Osteoblast (primary cell): ENCODE results near the gene NOTUM. TPM values are rescaled to one million over a fixed set of nuclear protein-coding genes. Genes with fewer than 3 reads are reported as not detected.

ENCODE experiments used
- DNase-seq: peaks from one replicate; pipeline ENCODE4 v3.0.0; 2011; ENCODE audit warnings: low spot score, mixed read lengths; ENCODE audit not compliant: insufficient read length; ENCODE audit errors: missing footprints
- H2AFZ ChIP-seq: 2 replicates; pipeline ENCODE4 v1.6.0; 2011; ENCODE audit warnings: mild to moderate bottlenecking, low read length
- H3K27ac ChIP-seq: 2 replicates; pipeline ENCODE4 v1.5.1; 2011; ENCODE audit warnings: mild to moderate bottlenecking, low read depth, low read length, moderate library complexity
- H3K27me3 ChIP-seq: 2 replicates; pipeline ENCODE4 v1.6.0; 2012; ENCODE audit warnings: mild to moderate bottlenecking, control low read depth, inconsistent platforms, low read length, moderate library complexity; ENCODE audit not compliant: insufficient read depth
- H3K36me3 ChIP-seq: 2 replicates; pipeline ENCODE4 v1.5.1; 2011; ENCODE audit warnings: mild to moderate bottlenecking, low read length, control low read depth, moderate library complexity; ENCODE audit not compliant: insufficient read depth
- H3K4me1 ChIP-seq: 2 replicates; pipeline ENCODE4 v1.5.1; 2011; ENCODE audit warnings: mild to moderate bottlenecking, low read length, control low read depth, moderate library complexity; ENCODE audit not compliant: insufficient read depth
- H3K4me2 ChIP-seq: 2 replicates; pipeline ENCODE4 v1.6.0; 2011; ENCODE audit warnings: mild to moderate bottlenecking, low read length; ENCODE audit not compliant: insufficient read depth
- H3K4me3 ChIP-seq: fragments of 200-600 bp; sonication (generic); 3 replicates; pipeline ENCODE4 v1.5.1; 2012; ENCODE audit warnings: mild to moderate bottlenecking, low read length, inconsistent platforms; ENCODE audit not compliant: insufficient read depth
- H3K79me2 ChIP-seq: 2 replicates; pipeline ENCODE4 v1.6.0; 2012; ENCODE audit warnings: mild to moderate bottlenecking, low read length, control low read depth, inconsistent platforms; ENCODE audit not compliant: insufficient read depth
- H3K9me3 ChIP-seq: 2 replicates; pipeline ENCODE4 v1.5.1; 2011; ENCODE audit warnings: low read depth, low read length, control low read depth
- H4K20me1 ChIP-seq: 2 replicates; pipeline ENCODE4 v1.6.0; 2012; ENCODE audit warnings: mild to moderate bottlenecking, low read length, control low read depth; ENCODE audit not compliant: insufficient read depth
- total RNA-seq: library from RNA; depleted of rRNA; stranded (reverse); fragments of >200 nt; gene quantifications from 2 replicates; pipeline ENCODE4 v1.2.3, GENCODE V29; 2012
- TF ChIP-seq, protein P1 (sequence below): IDR thresholded peaks from 2 replicates; pipeline ENCODE4 v1.5.1; 2011; ENCODE audit warnings: mild to moderate bottlenecking, low read depth, low read length, moderate library complexity; ENCODE audit errors: extremely low read depth

The NOTUM gene
- total RNA-seq, 1 donor: 0.72 TPM

DNA sequence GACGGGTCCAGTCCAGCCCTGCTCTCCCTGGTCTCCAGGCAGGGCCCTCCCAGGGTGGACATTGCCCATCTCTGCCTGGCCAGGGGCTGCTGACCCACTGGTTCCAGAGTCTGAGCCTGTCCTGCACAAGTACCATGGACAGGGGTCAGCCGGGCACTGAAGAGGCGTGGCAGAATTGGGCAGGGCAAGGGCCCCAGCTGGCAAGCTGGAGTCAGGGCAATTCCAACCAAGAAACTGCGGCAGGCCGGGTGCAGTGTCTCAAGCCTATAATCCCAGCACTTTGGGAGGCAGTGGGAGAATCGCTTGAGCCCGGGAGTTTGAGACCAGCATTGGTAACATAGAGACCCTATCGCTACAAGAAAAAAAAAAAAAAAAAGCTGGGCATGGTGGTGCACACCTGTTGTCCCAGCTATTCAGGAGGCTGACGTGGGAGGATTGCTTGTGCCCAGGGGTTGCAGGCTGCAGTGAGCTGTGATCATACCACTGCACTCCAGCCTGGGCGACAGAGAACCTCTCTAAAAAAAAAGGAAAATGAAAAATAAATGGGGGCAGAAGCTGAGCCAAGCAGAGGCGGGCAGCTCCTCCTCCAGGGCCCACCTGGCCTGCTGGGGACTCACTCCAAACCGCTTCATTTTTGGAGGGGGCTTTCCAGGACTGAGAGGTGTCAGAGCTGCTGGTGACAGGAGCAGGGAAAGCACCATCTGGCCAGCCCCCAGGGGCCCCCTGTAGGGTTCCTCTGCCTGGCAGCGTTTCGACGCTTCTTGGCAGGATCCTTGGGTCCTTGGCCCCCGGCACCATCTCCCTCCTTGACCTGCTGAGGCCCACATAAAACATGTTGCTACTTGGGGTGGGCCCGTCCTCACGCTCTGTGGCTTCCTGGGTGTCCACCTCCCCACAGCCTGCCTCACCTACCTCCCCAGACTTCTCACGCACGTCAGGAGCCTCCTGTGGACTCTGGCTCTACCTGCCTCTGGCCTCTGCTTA is 30.6 kb downstream of the NOTUM start:
- Histone ChIP-seq H2AFZ (no peak overlapping the region), H4K20me1 (peaks cover 22% of the 10 kb centered on the region), H3K9me3 (no peaks in the 10 kb centered on the region), H3K4me3 (no peak overlapping the region), H3K36me3 (peaks cover 12% of the 10 kb centered on the region), H3K79me2 (peaks cover 17% of the 10 kb centered on the region), H3K4me2 (no peak overlapping the region), H3K27me3 (no peaks in the 10 kb centered on the region), H3K27ac (no peak overlapping the region), H3K4me1 (peaks cover 14% of the 10 kb centered on the region)
- peak; percentile 87 for DNase-seq
- TF ChIP-seq, protein P1, sequence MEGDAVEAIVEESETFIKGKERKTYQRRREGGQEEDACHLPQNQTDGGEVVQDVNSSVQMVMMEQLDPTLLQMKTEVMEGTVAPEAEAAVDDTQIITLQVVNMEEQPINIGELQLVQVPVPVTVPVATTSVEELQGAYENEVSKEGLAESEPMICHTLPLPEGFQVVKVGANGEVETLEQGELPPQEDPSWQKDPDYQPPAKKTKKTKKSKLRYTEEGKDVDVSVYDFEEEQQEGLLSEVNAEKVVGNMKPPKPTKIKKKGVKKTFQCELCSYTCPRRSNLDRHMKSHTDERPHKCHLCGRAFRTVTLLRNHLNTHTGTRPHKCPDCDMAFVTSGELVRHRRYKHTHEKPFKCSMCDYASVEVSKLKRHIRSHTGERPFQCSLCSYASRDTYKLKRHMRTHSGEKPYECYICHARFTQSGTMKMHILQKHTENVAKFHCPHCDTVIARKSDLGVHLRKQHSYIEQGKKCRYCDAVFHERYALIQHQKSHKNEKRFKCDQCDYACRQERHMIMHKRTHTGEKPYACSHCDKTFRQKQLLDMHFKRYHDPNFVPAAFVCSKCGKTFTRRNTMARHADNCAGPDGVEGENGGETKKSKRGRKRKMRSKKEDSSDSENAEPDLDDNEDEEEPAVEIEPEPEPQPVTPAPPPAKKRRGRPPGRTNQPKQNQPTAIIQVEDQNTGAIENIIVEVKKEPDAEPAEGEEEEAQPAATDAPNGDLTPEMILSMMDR: no peak

DNA sequence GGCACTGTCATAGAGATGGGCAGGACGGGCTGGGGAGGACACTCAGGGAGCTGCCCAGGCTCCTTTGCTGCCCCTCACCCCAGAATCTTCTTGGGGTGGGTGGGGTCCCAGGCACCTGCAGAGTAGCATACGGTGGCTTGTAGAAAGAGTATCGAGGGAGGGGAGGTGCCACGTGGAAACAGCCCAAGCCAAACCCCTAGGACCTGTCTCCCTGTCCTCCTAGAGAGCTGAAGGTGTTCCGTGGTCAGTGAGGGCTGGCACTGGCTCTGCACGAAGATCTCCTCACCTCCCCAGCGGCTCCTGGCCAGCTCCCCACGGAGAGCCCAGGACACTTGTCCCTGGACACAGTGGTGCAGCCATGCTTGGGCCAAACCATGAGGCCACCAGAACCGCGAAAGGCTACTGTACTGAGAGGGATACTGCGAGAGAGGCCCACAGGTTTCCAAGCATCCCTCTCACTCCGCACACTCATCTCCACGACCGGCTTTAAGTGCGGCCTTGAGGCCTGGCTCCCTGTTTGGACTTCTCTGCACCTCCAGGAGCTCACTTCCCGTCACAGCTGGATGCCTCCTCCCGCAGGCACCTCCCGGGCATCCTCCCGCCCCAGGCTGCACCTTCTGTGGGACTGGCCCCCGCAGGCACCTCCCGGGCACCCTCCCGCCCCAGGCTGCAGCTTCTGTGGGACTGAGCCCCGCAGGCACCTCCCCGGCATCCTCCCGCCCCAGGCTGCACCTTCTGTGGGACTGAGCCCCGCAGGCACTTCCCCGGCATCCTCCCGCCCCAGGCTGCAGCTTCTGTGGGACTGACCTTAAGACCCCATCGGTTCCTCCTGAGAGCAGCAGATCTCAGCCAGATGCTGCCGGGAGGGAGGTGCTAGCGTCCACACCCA is 31.5 kb downstream of the NOTUM start:
- H3K4me1 ChIP-seq: peaks cover 14% of the 10 kb centered on the region
- H3K27me3 ChIP-seq: no peaks in the 10 kb centered on the region
- H3K9me3 ChIP-seq: no peaks in the 10 kb centered on the region
- peaks cover 26% of the 10 kb centered on the region for H3K79me2 ChIP-seq
- peaks cover 16% of the 10 kb centered on the region for H4K20me1 ChIP-seq
- no peak overlapping the region for H2AFZ ChIP-seq
- H3K27ac ChIP-seq: no peak overlapping the region
- peak overlapping the region; percentile 89 for H3K4me3 ChIP-seq
- DNase-seq: no peak
- peak overlapping the region; percentile 88 for H3K4me2 ChIP-seq
- TF ChIP-seq, protein P1: no peak
- H3K36me3 ChIP-seq: peaks cover 8% of the 10 kb centered on the region

DNA sequence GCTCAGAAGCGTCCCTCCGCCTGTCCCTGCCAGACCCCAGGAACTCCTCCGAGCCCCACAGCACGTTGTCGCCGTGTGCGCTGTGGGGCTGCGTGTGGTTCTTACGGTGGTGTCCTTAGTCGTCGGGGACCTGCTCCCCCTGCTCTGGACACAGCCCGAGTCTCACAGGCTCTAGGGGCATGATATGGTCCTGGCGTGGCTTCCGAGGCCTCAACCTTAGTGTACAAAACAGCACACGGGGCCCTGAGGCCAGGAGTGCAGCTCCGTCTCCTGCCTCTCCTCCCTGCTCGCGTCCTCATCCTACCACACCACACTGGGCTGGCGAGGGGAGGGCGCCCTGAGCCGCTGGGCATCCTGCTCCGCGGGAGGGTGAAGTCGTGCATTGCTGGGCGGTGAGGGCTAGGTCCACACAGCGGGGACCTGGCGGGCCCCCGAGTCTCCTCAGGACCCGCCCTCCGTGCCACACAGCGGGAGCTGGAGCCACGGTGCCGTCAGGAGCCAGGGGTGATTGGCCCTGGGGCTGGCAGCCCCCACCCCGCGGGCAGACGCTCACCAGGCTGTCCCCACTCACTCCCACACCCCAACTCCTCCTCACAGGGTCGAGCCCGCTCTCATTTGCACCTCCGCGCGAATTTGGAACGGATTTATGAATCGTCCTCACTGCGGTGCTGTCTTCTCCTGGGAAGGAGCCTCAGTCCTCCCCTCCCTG is 32.3 kb downstream of the NOTUM start:
- peak; percentile 96 for DNase-seq
- no peaks in the 10 kb centered on the region for H3K27me3 ChIP-seq
- H3K4me3 ChIP-seq: peak overlapping the region; percentile 89
- peak overlapping the region; percentile 88 for H3K4me2 ChIP-seq
- no peak overlapping the region for H3K27ac ChIP-seq
- H2AFZ ChIP-seq: peak overlapping the region; percentile 70
- H3K36me3 ChIP-seq: no peaks in the 10 kb centered on the region
- H4K20me1 ChIP-seq: peaks cover 21% of the 10 kb centered on the region
- TF ChIP-seq, protein P1: no peak
- peaks cover 34% of the 10 kb centered on the region for H3K79me2 ChIP-seq
- peaks cover 21% of the 10 kb centered on the region for H3K4me1 ChIP-seq
- no peaks in the 10 kb centered on the region for H3K9me3 ChIP-seq
